Stimulated activated naive CD4-positive, alpha-beta T cell (primary cell): Measurements from ENCODE around the gene TEKT1.
"Not testable (repeated sequence)": the region's sequence is repeated elsewhere in the genome, so short reads cannot be mapped to it uniquely, and the experiment has no call there.

Experiments used
- DNase-seq, 6 experiments: peaks; one replicate each; lab custom pipeline; 2025; lab: John Stamatoyannopoulos, UW

TEKT1 gene

GRCh38 chr17:6831661-6832263 is at the start of gene TEKT1:
TSS of gene TEKT1 (minus strand) at chr17:6831729. CDS start at chr17:6830376, 1,353 bp downstream.
- peak; percentile 58 to 72 (median 65) for DNase-seq

GRCh38 chr17:6879221-6879975 is 47.9 kb upstream of the TEKT1 start:
- not testable (repeated sequence) for DNase-seq

GRCh38 chr17:6875276-6875675 is 43.7 kb upstream of the TEKT1 start:
- not testable (repeated sequence) for DNase-seq

- DNase-seq: no peak
These were observed 41.4 kb upstream of the TEKT1 start for GRCh38 chr17:6872936-6873335.

GRCh38 chr17:6870841-6871240 is 39.3 kb upstream of the TEKT1 start:
- no peak for DNase-seq

- DNase-seq: no peak
These were observed 37.1 kb upstream of the TEKT1 start for GRCh38 chr17:6868582-6868981.

- DNase-seq: no peak
These were observed 36.3 kb upstream of the TEKT1 start for GRCh38 chr17:6867849-6868248.

GRCh38 chr17:6862825-6863224 is 31.3 kb upstream of the TEKT1 start:
- no peak for DNase-seq

- no peak for DNase-seq
These were observed 30.6 kb upstream of the TEKT1 start for GRCh38 chr17:6862122-6862521.

GRCh38 chr17:6857904-6858303 is 26.4 kb upstream of the TEKT1 start:
- no peak for DNase-seq

GRCh38 chr17:6857336-6857735 is 25.8 kb upstream of the TEKT1 start:
- no peak for DNase-seq

- no peak for DNase-seq
These were observed 24.5 kb upstream of the TEKT1 start for GRCh38 chr17:6856051-6856450.

- DNase-seq: peak in 1 of 6 experiments; percentile 10
These were observed 22.4 kb upstream of the TEKT1 start for GRCh38 chr17:6853764-6854442.

- not testable (repeated sequence) for DNase-seq
These were observed 17.1 kb upstream of the TEKT1 start for GRCh38 chr17:6848545-6849179.

- not testable (repeated sequence) for DNase-seq
These were observed 14.6 kb upstream of the TEKT1 start for GRCh38 chr17:6846138-6846537.

GRCh38 chr17:6844406-6844805 is 12.9 kb upstream of the TEKT1 start:
- DNase-seq: not testable (repeated sequence)

- DNase-seq: peak in 3 of 6 experiments; percentile 15 to 50 (median 38)
These were observed 11.8 kb upstream of the TEKT1 start for GRCh38 chr17:6843241-6843880.

GRCh38 chr17:6841769-6842168 is 10.2 kb upstream of the TEKT1 start:
- not testable (repeated sequence) for DNase-seq

- DNase-seq: no peak
These were observed 1.0 kb downstream of the TEKT1 start for GRCh38 chr17:6830383-6830986.

GRCh38 chr17:6823011-6823442 is 8.5 kb downstream of the TEKT1 start:
- DNase-seq: no peak

- no peak for DNase-seq
These were observed 12.6 kb downstream of the TEKT1 start for GRCh38 chr17:6818938-6819337.
